H1 (cell line): ENCODE measurements around the gene GALK1. TPM values are rescaled to one million over a fixed set of nuclear protein-coding genes. Genes with fewer than 3 reads are reported as not detected.

Experiments used
- CTBP2 ChIP-seq: IDR thresholded peaks from 2 replicates; pipeline ENCODE4 v1.7.0; 2011; ENCODE audit warnings: borderline replicate concordance, mild to moderate bottlenecking, moderate library complexity, mixed read lengths, low read length; ENCODE audit not compliant: insufficient read depth, insufficient read length
- EP300 ChIP-seq, 2 experiments: IDR thresholded peaks; 1 replicate in 1 of 2; 2 replicates in 1 of 2; pipeline ENCODE4 v1.6.1; 2011 to 2012; ENCODE audit warnings: low read depth in 2 of 2, low read length in 2 of 2, mild to moderate bottlenecking in 2 of 2, borderline replicate concordance in 1 of 2, inconsistent platforms in 1 of 2, moderate library complexity in 1 of 2
- PHF8 ChIP-seq: fragments of 200-600 bp; sonication (generic); conservative IDR thresholded peaks from 2 replicates; pipeline ENCODE4 v1.7.1; 2012; ENCODE audit warnings: low read depth, mild to moderate bottlenecking, inconsistent platforms, low read length, moderate library complexity
- POLR2AphosphoS5 ChIP-seq: IDR thresholded peaks from 2 replicates; pipeline ENCODE4 v1.6.1; 2011; ENCODE audit warnings: low read depth, low read length
- RXRA ChIP-seq: IDR thresholded peaks from 2 replicates; pipeline ENCODE4 v1.6.1; 2011; ENCODE audit warnings: low read depth, mild to moderate bottlenecking, low read length, moderate library complexity; ENCODE audit not compliant: insufficient read depth
- SIRT6 ChIP-seq: IDR thresholded peaks from one replicate; pipeline ENCODE4 v1.7.1; 2012; ENCODE audit warnings: low read length, inconsistent platforms
- polyA plus RNA-seq, 7 experiments: library from polyadenylated mRNA; depleted of rRNA in 3 of 7; stranded (reverse) in 5 of 7; unstranded in 2 of 7; fragments of >200 nt in 5 of 7; fragments of 200-250 nt in 2 of 7; gene quantifications; 1 replicate in 5 of 7; 2 replicates in 1 of 7; 4 replicates in 1 of 7; pipeline versions ENCODE4 v1.2.1 to v1.2.3, GENCODE V29; 2011 to 2013; ENCODE audit warnings: missing spikeins in 2 of 7, mixed read lengths in 2 of 7
- total RNA-seq: library from RNA; stranded (reverse); fragmentation: NEBNext Ultra II Directional; extraction: Animal tissue kit (Norgen Biotek cat#: 25700); gene quantifications from 2 replicates; pipeline ENCODE4 v1.2.1, GENCODE V29; 2021

The GALK1 gene
- total and polyA plus RNA-seq, 2 of the 8 experiments (the other 6 are each of a cell fraction or from before 2014, with no cell fraction given) = 34.1 to 47.9 TPM

DNA sequence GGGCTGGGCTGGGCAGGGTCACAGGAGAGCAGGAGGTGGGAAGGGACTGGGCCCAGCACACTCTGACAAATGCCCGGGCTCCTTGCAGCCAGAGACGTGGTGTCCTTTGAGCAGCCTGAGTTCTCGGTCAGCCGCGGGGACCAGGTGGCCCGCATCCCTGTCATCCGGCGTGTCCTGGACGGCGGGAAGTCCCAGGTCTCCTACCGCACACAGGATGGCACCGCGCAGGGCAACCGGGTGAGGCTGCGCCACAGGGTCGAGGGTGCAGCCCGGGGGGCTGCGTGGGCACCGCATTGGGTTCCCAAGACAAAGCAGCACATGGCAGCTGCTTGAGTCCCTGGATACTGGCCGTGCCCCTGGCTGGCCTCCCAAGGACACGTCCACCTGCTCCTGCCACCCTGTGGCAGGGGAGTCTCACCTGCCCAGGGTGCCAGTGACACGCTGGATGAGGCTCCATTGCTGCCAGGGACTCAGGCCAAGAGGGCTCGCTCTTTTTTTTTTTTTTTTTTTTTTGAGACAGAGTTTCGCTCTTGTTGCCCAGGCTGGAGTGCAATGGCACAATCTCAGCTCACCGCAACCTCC is 21.3 kb downstream of the GALK1 start (continued):
- no peak for TF ChIP-seq POLR2AphosphoS5
- TF ChIP-seq PHF8 = no peak
- TF ChIP-seq RXRA = no peak
- TF ChIP-seq SIRT6 = no peak
- TF ChIP-seq CTBP2 = no peak
- no peak for TF ChIP-seq EP300 (IDR thresholded peaks at IDR 0.05; ENCODE audit: borderline replicate concordance in 1 of 2, low read depth in 2 of 2, low read length in 2 of 2)
